ENCODE measurements around the gene NKX2-2.

DNA sequence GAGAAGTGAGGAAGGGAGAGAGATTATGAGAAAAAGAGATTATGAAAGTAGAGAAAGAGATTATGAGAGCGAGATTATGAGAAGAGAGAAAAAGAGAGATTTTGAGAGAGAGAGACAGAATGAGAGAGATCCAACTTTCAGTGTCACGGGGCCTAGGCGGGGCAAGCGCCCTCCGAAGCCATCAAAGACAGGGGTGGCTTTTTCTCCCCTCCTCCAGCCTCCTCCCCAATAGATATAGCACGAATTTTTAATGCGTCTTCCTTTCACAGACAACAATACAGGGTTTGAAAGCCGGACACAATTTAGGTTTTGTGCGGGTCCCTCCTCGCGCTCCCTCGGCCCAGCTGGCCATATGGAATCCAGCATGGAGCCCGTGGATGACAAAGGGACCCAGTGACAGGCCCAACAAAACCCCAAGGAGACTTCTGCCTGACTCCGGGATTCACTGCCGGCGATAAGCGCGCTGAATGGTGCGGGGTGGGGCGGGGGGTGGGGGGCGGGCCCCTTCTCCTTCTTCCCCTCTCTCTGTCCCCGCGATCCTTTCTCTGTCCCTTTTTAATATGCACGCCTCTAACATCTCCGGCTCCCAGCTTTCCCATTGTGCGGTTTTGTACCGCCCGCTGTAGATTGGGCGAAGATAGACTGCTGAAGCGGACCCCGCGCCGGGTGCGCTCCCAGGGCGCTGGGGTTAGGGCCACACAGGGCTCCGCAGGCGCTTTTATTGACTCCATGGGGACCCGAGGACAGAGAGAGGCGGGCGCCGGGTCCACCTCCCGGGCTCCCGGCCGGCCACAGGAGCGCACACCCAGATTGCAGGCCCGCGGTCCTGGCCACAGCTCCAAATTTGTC lies 5.4 kb downstream of the NKX2-2 start:
- TF ChIP-seq POLR2A (IDR thresholded peaks at IDR 0.05; ENCODE audit: low read length) (no peak), GATA1 (IDR thresholded peaks at IDR 0.05; ENCODE audit: low read depth, low read length) (no peak)
